Right lobe of liver (tissue), 4 donors: ENCODE results near the gene KDM1A.

Experiments used
- POLR2A ChIP-seq: fragments of 450-650 bp; IDR thresholded peaks from one replicate; pipeline ENCODE4 v1.6.1; 2017; ENCODE audit warnings: antibody characterized with exemption, mild to moderate bottlenecking
- TF ChIP-seq, protein P1 (sequence below), 4 donors: fragments of 200-600 bp in 3 of 4; fragments of 450-650 bp in 1 of 4; IDR thresholded peaks; one replicate each; pipeline versions ENCODE4 v1.5.1 to v1.8.0; 2016 to 2022; ENCODE audit warnings: antibody characterized with exemption in 4 of 4, mild to moderate bottlenecking in 2 of 4
- donor health status: DM: no; HTN: no; CAD: no.
- donor health status: DM: no; HTN: no; CAD: no.
- donor health status: DM: no; HTN: yes; CAD: no.

DNA sequence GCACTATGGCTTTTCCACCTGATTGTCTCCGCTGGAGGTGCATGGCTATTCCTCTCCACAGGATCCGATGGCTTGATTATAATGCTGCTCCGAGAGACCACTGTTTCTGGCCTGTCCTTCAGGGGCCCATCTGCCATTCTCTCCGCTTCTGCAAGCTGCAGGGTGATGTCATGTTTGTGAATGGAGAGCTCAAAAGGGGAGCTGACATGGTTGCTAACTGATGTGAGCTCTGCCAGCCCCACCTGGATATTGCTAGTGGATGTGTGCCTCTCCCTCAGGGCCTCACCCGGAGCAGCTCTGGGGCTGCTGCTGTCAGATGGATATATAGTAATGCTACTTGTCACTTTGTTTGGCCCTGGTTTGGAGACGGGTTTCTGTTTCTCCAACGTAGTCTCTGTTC lies 72.3 kb downstream of the KDM1A start:
- TF ChIP-seq, protein P1, sequence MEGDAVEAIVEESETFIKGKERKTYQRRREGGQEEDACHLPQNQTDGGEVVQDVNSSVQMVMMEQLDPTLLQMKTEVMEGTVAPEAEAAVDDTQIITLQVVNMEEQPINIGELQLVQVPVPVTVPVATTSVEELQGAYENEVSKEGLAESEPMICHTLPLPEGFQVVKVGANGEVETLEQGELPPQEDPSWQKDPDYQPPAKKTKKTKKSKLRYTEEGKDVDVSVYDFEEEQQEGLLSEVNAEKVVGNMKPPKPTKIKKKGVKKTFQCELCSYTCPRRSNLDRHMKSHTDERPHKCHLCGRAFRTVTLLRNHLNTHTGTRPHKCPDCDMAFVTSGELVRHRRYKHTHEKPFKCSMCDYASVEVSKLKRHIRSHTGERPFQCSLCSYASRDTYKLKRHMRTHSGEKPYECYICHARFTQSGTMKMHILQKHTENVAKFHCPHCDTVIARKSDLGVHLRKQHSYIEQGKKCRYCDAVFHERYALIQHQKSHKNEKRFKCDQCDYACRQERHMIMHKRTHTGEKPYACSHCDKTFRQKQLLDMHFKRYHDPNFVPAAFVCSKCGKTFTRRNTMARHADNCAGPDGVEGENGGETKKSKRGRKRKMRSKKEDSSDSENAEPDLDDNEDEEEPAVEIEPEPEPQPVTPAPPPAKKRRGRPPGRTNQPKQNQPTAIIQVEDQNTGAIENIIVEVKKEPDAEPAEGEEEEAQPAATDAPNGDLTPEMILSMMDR (IDR thresholded peaks at IDR 0.05): no peak
- TF ChIP-seq POLR2A: no peak
